WERI-Rb-1 (cell line): ENCODE results near the gene GAL3ST2.
"Not testable (repeated sequence)": the region's sequence is repeated elsewhere in the genome, so short reads cannot be mapped to it uniquely, and the experiment has no call there.

Experiments used
- DNase-seq: peaks from one replicate; pipeline ENCODE4 v3.0.0-alpha.2; 2020
- H3K27ac ChIP-seq: fragments of 250-450 bp; sonication (Bioruptor Pico); 2 replicates; pipeline ENCODE4 v1.5.1; 2020; ENCODE audit warnings: mild to moderate bottlenecking, moderate library complexity
- H3K27me3 ChIP-seq: fragments of 250-450 bp; sonication (Bioruptor Pico); 2 replicates; pipeline ENCODE4 v1.5.1; 2021; ENCODE audit warnings: mild to moderate bottlenecking, low read depth, moderate library complexity; ENCODE audit not compliant: insufficient read depth, severe bottlenecking
- H3K36me3 ChIP-seq: fragments of 250-450 bp; sonication (Bioruptor Pico); 2 replicates; pipeline ENCODE4 v1.5.1; 2020; ENCODE audit warnings: mild to moderate bottlenecking, moderate library complexity
- H3K4me3 ChIP-seq: 2 replicates; pipeline ENCODE4 v1.5.1; 2011; ENCODE audit warnings: low read depth, mild to moderate bottlenecking, control low read depth, low read length
- H3K9me3 ChIP-seq: fragments of 250-450 bp; sonication (Bioruptor Pico); 2 replicates; pipeline ENCODE4 v1.5.1; 2021; ENCODE audit warnings: mild to moderate bottlenecking, moderate library complexity; ENCODE audit not compliant: severe bottlenecking
- CTCF ChIP-seq: IDR thresholded peaks from 2 replicates; pipeline ENCODE4 v1.5.1; 2011; ENCODE audit warnings: low read depth, mild to moderate bottlenecking, control low read depth, inconsistent platforms, low read length

The GAL3ST2 gene

DNA sequence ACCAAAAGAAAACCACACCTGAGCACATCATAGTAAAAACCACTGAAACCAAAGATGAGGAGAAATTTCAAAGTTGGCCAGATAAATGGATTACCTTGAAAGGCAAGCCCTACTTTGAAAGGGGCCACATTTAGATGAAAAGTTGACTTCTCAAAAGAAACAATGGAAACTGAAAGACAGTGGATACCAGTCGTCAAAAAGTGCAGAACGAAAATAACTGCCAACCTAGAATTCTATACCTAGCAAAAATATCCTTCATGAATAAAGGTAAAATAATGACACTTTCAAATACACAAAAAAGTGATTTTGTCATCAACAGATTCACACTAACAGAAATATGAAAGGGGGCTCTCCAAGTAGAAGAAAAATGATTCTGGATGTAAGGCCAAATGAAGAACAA lies 50.8 kb downstream of the GAL3ST2 start:
- DNase-seq, result no peak
- no peak for TF ChIP-seq CTCF
- H3K27me3 ChIP-seq, result no peaks in the 10 kb centered on the region
- peaks cover 13% of the 10 kb centered on the region for H3K9me3 ChIP-seq
- H3K27ac ChIP-seq, result no peak overlapping the region
- H3K36me3 ChIP-seq, result no peaks in the 10 kb centered on the region
- H3K4me3 ChIP-seq, result no peak overlapping the region

GRCh38 chr2:241833101-241833663 lies 56.6 kb downstream of the GAL3ST2 start:
- TF ChIP-seq CTCF, result no peak
- H3K36me3 ChIP-seq, result no peaks in the 10 kb centered on the region
- no peaks in the 10 kb centered on the region for H3K27me3 ChIP-seq
- H3K4me3 ChIP-seq, result no peak overlapping the region
- DNase-seq, result no peak
- no peak overlapping the region for H3K27ac ChIP-seq
- peaks cover 3% of the 10 kb centered on the region for H3K9me3 ChIP-seq

GRCh38 chr2:241833756-241834526 lies 57.3 kb downstream of the GAL3ST2 start:
- H3K36me3 ChIP-seq, H3K9me3 ChIP-seq, H3K4me3 ChIP-seq, H3K27me3 ChIP-seq, H3K27ac ChIP-seq, DNase-seq: not testable (repeated sequence)

GRCh38 chr2:241834527-241835210 lies 58.0 kb downstream of the GAL3ST2 start:
- no peaks in the 10 kb centered on the region for H3K27me3 ChIP-seq
- no peaks in the 10 kb centered on the region for H3K36me3 ChIP-seq
- no peak overlapping the region for H3K4me3 ChIP-seq
- no peak for DNase-seq
- H3K9me3 ChIP-seq, result peaks cover 3% of the 10 kb centered on the region
- H3K27ac ChIP-seq, result no peak overlapping the region
- TF ChIP-seq CTCF, result no peak

DNA sequence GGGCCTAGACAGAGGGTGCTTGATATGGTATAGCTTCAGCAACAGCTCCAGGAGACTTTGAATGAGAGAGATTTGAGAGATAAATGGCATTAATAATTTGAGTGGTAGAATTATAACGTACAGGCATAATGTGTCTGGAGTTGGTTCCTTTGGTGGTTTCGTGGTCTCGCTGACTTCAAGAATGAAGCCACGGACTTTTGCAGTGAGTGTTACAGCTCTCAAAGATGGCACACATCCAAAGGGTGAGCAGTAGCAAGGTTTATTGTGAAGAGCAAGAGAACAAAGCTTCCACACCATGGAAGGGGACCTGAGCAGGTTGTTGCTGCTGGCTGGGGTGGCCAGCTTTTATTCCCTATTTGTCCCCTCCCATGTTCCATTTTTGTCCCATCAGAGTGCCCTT lies 59.0 kb downstream of the GAL3ST2 start:
- Histone ChIP-seq H3K27ac (no peak overlapping the region), H3K4me3 (no peak overlapping the region), H3K27me3 (no peaks in the 10 kb centered on the region), H3K36me3 (no peaks in the 10 kb centered on the region), H3K9me3 (peaks cover 3% of the 10 kb centered on the region)
- no peak for TF ChIP-seq CTCF
- DNase-seq, result no peak

GRCh38 chr2:241836292-241836691 lies 59.7 kb downstream of the GAL3ST2 start:
- DNase-seq, result no peak
- Histone ChIP-seq H3K4me3 (no peak overlapping the region), H3K36me3 (no peaks in the 10 kb centered on the region), H3K9me3 (peaks cover 3% of the 10 kb centered on the region), H3K27me3 (no peaks in the 10 kb centered on the region), H3K27ac (no peak overlapping the region)
- no peak for TF ChIP-seq CTCF
